Medulla oblongata (tissue), 1 donor: Measurements from ENCODE around the gene SAMD4A.

Source experiments
- DNase-seq: peaks from one replicate; pipeline ENCODE4 v3.0.0-alpha.2; 2015; ENCODE audit errors: extremely low spot score

SAMD4A gene

DNA sequence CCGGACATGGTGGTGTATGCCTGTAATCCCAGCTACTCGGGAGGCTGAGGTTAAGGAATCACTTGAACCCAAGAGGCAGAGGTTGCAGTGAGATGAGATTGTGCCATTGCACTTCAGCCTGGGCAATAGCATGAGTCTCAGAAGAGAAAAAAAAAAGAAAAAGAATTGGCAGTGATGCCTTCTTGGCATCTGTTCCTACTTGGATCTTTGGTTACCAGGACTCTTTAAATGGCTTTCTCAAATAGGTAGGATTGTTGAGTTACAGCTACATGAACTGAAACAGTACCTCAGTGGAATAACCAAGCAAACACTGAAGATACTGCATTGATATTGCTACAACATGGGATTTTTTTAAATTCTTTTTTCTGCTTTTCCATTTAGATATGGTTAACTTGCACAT lies 136.8 kb downstream of the SAMD4A start:
- DNase-seq, result no peak

- DNase-seq, result no peak
Observed at GRCh38 chr14:54704768-54705167, 137.8 kb downstream of the SAMD4A start.

- no peak for DNase-seq
Observed at GRCh38 chr14:54706769-54707168, 139.8 kb downstream of the SAMD4A start.

- DNase-seq, result no peak
Observed at GRCh38 chr14:54708161-54708560, 141.2 kb downstream of the SAMD4A start.

- no peak for DNase-seq
Observed at GRCh38 chr14:54708982-54709381, 142.1 kb downstream of the SAMD4A start.

GRCh38 chr14:54709444-54709843 lies 142.5 kb downstream of the SAMD4A start:
- DNase-seq, result no peak

DNA sequence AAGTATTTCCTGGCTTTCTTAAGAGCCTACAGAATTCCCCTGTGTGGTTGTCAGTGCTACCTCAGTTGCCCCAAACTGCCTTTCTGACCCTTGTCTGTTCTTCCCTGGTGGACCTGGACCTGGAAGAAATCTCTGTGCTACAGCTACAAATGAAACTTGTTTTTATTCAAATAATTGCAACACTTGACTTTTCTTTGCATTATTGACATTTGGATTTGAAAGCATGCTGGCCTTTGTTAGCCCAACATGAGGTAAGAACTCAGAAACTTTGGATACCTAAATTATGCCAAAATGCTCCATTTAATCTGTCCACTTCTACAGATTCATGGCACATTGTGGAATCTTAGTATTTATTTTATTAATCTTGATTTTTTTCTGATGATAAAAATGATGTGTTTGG lies 142.9 kb downstream of the SAMD4A start:
- no peak for DNase-seq

- no peak for DNase-seq
Observed at GRCh38 chr14:54711312-54711711, 144.4 kb downstream of the SAMD4A start.

GRCh38 chr14:54711812-54712464 lies 145.0 kb downstream of the SAMD4A start:
- DNase-seq, result no peak

- peak; percentile 55 for DNase-seq
Observed at GRCh38 chr14:54712465-54713200, 145.7 kb downstream of the SAMD4A start.

GRCh38 chr14:54713379-54713778 lies 146.5 kb downstream of the SAMD4A start:
- DNase-seq, result no peak

- DNase-seq, result no peak
Observed at GRCh38 chr14:54715239-54715638, 148.3 kb downstream of the SAMD4A start.

- DNase-seq, result no peak
Observed at GRCh38 chr14:54715811-54716210, 148.9 kb downstream of the SAMD4A start.

DNA sequence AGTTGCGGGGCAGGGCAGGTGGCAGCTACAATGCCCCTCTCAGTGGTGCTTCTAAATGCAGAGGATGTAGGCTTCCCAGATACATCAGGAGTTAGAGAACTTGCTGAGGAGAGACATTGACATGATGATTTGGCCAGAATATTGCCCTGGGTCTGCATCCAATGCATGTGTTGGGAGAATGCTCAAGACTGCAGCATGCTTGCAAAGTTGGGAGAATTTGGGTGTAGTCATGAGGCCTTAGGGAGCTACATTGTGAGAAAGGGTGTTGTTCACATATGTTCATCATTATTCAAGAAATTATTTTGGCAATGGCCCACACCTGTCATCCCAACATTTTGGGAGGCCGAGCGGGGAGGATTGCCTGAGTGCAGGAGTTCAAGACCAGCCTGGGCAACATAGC lies 149.9 kb downstream of the SAMD4A start:
- DNase-seq, result no peak

DNA sequence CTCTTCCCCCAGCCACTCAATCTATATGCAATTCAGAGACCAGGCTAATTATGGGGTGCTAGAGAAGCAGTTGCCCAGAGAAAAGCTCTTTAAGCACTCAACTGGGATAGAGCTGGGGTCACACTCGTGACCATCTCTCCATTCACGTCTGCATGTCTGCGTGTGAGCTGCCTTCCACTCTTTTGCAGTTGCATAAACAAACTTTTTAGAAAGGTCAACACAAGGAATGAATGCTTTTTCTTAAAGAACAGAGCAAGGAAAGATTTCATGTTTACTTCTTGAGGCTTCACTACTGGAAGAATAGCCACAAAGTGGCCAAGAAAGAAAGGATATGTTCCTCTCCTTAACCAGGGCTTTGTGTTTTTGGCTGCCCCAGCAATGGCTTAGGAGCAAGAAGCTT lies 151.1 kb downstream of the SAMD4A start:
- no peak for DNase-seq

DNA sequence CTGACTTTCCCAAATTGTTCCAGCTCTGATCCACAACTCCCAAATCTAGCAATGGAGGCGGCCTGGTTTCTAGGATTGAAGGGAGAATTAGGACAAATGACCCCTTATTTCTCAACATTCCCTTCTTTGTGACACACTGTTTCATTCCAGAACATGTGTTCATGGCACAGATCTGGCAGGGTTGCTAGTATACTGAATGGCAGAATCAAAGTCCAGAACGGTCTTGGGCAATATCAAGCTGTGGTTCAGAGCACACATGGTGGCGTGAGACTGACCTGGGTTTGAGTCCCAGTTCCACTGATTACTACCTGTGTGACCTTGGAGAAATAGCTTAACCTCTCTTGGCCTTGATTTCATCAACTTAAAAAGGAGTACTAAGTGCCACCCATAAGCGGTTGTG lies 152.5 kb downstream of the SAMD4A start:
- no peak for DNase-seq

DNA sequence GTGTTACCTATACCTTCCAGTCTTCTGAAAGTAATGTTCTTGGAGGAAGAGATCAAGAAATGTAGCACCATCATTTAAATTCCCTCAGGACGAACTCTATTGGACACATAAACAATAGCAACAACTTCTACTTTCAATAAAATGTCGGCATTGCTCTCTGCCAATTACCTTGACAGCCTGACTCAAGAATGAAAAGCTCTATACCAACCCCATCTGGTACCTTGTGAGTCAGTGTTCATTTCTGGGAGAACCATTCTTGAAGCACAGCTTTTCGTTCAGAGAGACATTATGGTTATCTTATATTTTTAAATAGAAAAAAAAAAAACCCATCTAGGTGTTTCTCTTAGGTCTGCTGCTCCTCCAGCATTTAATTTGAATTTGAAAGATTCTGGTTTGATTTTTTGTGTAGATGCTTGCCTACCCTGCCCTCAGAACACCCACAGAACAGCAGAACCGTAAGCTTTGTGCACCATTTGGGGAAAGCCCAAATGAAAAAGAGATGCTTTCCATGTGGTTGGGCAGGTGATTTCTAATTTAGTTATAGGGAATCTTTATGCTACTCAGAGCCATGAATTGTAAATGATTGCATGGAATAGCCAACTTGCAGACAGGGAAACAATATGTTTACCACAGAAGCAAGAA lies 156.0 kb downstream of the SAMD4A start:
- DNase-seq, result peak; percentile 66

DNA sequence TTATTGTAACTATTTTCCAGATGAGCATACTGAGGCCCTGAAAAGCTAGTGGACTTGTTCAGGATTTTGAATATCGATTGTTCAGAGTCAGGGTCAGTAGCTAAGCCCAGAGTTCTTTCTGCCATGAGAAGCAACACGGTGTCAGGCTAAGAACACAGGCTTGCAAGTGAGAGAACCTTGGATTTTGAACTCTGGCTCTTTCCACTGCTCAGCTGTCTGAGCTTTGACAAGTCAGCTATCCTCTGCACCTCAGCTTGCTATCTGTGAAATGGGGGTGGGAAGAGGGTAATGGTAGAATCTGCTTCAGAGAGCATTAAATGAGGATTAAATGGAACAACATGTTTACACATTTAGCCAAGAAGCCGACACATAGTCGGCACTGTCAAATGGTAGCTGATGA lies 157.2 kb downstream of the SAMD4A start:
- no peak for DNase-seq

GRCh38 chr14:54724676-54725325 lies 157.9 kb downstream of the SAMD4A start:
- DNase-seq, result no peak

- DNase-seq, result no peak
Observed at GRCh38 chr14:54725998-54726397, 159.1 kb downstream of the SAMD4A start.

- peak; percentile 53 for DNase-seq
Observed at GRCh38 chr14:54727929-54728328, 161.0 kb downstream of the SAMD4A start.

- DNase-seq, result no peak
Observed at GRCh38 chr14:54728700-54729527, 162.0 kb downstream of the SAMD4A start.
